ENCODE data around the gene HERC3.

- TF ChIP-seq MAX (IDR thresholded peaks at IDR 0.05; ENCODE audit: insufficient read depth, insufficient read length) (no peak), FOS (IDR thresholded peaks at IDR 0.05; ENCODE audit: borderline replicate concordance, insufficient read depth, low read length) (peak; percentile 86), POLR2AphosphoS5 (IDR thresholded peaks at IDR 0.05; ENCODE audit: insufficient read depth, low read depth, low read length) (peak; percentile 47), POLR2A (IDR thresholded peaks at IDR 0.05; ENCODE audit: low read depth, low read length) (no peak), CTCF (IDR thresholded peaks at IDR 0.05; ENCODE audit: extremely low read depth in 1 of 2, insufficient read depth in 1 of 2, low read depth in 1 of 2, low read length in 2 of 2) (no peak)
Measured at GRCh38 chr4:88609387-88609786, 17.1 kb downstream of the HERC3 start.

Data from endothelial cell of umbilical vein (primary cell).